Jurkat, Clone E6-1 (cell line): ENCODE measurements around the gene ATP1A2.
"Not testable (repeated sequence)": the region's sequence is repeated elsewhere in the genome, so short reads cannot be mapped to it uniquely, and the experiment has no call there.

Experiments used
- DNase-seq: peaks from one replicate; pipeline ENCODE4 v3.0.0-alpha.2; 2011; ENCODE audit warnings: low read depth, low spot score
- H3K4me3 ChIP-seq: 2 replicates; pipeline ENCODE4 v1.5.1; 2011; ENCODE audit warnings: mild to moderate bottlenecking, low read length, control low read depth, moderate library complexity

The ATP1A2 gene

DNA sequence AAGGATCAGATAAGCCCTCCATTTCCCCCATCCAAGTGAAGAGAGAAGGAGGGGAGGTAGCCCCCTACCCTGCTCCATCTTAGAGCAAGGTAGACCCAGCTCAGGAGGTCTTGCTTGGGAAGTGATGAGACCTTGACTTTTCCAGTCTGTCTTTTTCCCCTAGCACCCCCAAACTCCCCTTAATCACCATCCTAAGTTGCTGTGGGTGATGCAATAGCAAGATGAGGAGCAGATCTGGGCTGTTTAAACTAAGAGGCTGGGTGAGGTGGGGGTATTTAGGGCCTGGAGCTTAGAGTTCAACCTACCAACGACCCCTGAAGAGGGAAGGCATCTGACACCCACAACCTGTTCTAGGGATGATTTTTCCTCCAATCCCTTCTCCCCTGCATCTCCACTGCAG, 1.7 kb downstream of the ATP1A2 start:
- no peak for DNase-seq
- H3K4me3 ChIP-seq: no peak overlapping the region

DNA sequence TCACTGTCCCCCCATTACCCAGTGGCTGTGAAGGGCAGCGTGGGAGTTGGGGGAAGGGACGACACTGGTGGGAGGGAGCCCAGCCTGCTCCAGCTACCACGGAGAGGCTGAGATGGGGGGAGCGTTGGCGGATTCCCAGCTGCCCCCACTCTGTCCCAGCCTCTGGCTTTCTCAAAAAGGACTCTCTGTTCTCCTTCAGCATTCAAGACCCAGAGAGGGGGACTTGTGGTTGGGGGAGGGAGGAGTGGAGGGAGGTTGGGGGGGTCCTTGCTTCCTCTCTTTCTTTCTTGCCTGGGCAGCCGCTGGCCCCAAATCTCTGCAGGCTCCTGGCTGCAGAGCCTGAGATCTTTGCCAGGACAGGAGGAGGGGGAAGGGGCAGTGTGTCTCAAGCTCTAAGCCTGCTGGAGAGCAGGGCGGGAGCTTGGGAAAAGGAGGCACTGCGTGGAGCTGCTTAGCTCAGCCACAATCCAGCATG, 2.2 kb downstream of the ATP1A2 start:
- no peak for DNase-seq

DNA sequence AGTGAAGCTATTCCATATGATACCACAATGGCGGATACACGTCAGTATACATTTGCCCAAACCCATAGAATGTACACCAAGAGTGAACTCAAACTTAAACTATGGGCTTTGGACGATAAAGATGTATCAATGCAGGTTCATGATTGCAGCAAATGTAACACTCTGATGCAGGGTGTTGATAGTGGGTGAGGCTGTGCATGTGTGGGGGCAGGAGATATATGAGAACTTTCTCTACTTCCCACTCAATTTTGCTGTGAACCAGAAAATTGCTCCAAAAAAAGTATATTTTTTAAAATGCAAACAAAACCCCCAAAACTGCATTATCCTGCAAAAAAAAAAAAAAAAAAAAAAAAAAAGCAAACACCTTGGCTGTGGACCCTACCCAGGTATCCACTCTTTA, 3.4 kb downstream of the ATP1A2 start:
- H3K4me3 ChIP-seq: no peak overlapping the region
- no peak for DNase-seq

More for the DNA sequence above, 2.2 kb downstream of the ATP1A2 start:
- no peak overlapping the region for H3K4me3 ChIP-seq

DNA sequence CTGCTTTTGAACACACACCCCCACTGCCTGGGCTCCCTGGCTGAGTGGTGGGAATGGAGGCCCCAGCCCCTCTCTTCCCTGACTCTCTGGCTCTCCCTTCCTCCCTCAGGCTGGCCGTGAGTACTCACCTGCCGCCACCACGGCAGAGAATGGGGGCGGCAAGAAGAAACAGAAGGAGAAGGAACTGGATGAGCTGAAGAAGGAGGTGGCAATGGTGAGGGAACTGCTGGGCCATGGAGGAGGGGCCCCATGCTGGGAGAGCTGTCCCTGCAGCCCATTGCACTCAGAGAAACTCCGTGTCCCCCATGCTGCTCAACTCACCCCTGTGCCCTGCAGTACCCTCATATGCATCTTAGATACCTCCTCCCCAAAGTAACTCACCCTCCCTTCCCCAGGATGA, 5.2 kb downstream of the ATP1A2 start:
- H3K4me3 ChIP-seq: no peak overlapping the region
- no peak for DNase-seq

DNA sequence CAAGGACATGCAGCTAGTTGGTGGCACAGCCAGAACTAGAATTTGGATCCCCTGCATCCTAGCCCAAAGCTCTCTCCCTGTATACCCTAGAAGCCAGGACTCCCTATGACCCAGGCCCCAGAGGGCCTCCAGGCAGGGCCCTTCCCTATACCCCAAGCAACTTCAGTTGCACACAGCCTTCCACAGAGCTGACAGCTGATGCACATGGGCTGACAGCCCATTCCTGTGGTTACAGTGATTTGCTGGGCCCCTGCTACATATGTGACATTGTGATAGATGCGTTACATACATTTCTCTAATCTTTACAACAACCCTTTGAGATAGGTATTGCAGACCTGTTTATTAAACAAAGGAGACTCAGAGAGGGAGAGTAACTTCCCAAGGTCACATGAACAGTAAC, 5.8 kb downstream of the ATP1A2 start:
- H3K4me3 ChIP-seq: no peak overlapping the region
- DNase-seq: no peak

DNA sequence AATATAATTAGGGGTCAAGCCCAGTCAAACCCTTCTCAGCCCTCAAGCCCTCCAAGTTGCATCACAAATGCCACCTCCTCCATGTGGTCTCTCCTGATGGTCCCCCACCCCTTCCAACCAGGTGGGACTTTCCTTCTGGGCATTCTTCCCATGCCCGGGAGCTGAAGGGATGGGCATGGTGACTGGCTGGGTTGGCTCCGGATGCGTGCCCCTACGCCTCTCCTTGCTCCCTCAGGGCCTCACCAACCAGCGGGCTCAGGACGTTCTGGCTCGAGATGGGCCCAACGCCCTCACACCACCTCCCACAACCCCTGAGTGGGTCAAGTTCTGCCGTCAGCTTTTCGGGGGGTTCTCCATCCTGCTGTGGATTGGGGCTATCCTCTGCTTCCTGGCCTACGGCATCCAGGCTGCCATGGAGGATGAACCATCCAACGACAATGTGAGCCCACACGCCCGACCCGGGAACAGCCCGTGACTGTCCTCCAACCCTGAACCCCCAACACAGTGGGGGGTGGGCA, 7.5 kb downstream of the ATP1A2 start:
- no peak overlapping the region for H3K4me3 ChIP-seq
- DNase-seq: no peak

DNA sequence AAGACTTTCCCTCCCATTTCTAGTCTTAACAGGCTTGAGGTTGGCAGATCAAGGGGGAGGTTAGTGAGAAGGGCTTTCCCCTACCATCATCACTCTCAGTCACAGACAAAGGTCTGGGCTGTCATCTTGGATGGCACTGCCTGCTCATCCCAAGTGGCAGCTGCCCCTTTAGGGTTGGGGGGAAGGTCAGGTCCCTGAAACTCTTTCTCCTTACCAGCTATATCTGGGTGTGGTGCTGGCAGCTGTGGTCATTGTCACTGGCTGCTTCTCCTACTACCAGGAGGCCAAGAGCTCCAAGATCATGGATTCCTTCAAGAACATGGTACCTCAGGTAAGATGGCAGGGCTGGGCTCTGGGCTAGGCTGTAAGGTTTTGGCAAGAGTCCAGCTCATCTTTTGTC, 8.2 kb downstream of the ATP1A2 start:
- H3K4me3 ChIP-seq: no peak overlapping the region
- no peak for DNase-seq

DNA sequence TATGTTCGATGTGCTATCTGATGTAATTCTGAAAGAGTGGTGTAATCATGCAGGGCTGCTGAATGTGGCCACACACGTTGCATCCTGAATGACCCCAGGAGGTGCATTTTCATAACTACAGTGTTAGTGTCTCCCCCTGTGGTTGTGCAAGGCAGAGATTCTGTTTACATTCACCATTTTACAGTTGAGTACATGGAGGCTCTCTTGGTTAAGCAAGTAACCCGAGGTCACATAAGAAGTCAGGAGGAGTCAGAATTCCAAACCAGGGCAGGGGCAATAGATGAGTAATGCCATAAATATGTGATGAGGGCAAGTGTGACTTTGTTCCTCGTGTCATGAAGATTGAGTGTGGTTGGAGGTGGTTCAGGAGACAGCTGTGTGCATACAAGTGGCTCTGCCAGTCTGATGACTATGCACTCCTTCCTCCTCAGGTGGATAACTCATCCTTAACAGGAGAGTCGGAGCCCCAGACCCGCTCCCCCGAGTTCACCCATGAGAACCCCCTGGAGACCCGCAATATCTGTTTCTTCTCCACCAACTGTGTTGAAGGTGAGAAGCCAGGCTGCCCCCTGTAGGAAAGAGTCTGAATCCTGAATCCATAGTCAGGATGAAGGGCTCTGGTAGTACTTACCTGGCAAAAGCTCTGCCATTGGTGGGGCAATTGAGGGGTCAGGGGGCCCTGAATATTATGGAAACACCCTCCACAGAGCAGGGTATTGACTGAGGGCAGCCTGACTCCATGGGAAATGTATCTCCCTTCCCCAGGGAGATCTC, 9.3 kb downstream of the ATP1A2 start:
- DNase-seq: no peak
- no peak overlapping the region for H3K4me3 ChIP-seq

DNA sequence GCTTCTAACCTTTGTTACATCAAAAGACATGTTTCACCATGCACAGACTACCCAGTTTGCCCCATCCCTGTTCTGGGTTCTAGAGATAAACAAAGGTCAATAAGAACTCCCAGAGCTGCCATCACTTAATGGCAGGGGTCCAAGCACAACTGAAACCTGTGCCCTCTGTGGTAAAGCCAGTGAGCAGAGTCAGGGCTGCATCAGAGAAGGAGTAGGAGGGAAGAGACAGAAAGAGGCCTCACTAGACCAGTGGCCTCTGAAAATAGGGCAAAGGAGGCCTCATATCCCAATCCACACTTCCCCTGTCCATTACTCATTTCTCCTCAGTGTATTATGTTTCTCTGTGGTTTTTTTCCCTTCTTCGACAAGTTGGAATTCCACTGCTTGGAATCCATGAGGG, 10.2 kb downstream of the ATP1A2 start:
- H3K4me3 ChIP-seq: no peak overlapping the region
- no peak for DNase-seq

DNA sequence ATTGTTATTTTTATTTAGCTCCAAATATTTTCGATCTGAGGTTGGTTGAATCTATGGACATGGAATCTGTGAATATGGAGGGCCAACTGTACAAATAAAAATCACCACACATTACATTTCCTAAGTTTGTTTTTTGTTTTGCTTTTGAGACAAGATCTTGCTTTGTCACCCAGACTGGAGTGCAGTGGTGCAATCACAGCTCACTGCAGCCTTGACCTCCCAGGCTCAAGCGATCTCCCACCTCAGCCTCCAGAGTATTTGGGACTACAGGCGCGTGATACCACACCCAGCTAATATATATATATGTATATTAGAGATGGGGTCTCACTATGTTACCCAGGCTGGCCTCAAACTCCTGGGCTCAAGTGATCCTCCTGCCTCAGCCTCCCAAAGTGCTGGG, 10.8 kb downstream of the ATP1A2 start:
- H3K4me3 ChIP-seq, DNase-seq: not testable (repeated sequence)

DNA sequence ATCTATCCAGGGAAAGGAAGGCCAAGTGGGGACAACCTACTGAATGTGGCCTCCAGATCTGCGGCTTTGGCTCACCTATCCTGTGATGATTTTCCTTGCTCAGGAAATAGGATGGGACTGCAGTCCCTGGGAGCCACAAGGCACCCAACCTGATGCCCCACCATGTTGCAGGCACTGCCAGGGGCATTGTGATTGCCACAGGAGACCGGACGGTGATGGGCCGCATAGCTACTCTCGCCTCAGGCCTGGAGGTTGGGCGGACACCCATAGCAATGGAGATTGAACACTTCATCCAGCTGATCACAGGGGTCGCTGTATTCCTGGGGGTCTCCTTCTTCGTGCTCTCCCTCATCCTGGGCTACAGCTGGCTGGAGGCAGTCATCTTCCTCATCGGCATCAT, 11.8 kb downstream of the ATP1A2 start:
- H3K4me3 ChIP-seq: no peak overlapping the region
- no peak for DNase-seq

DNA sequence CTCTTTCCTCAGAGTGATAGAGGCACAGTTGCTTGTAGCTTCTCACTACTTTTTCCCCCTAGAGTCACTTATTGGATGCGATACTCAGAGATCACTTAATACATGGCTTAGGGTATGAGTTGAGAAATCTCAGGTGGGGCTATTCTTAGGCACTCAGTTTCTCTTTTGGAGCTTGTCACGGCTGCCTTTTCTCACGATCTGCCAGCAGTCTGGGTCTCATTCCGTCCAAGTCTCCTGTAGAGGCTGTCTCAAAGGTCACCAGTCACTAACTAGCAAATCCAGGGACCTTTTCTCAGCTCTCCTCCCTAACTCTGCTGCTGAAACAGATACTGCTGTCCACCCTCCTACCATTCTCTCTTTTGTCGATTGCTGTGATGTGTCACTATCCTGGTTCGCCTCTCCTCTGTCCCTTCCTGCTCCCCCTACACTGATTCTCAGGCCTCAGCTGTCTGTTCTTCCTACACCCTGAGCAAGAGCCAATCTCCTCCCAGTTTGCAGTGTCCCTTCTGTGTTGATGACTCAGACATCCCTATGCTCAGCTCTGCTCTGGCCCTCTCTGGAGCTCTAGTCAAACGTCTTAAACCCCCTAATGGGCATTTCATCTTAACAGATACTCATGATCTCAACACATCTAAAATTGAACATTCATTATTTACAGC, 12.4 kb downstream of the ATP1A2 start:
- H3K4me3 ChIP-seq: no peak overlapping the region
- DNase-seq: no peak

DNA sequence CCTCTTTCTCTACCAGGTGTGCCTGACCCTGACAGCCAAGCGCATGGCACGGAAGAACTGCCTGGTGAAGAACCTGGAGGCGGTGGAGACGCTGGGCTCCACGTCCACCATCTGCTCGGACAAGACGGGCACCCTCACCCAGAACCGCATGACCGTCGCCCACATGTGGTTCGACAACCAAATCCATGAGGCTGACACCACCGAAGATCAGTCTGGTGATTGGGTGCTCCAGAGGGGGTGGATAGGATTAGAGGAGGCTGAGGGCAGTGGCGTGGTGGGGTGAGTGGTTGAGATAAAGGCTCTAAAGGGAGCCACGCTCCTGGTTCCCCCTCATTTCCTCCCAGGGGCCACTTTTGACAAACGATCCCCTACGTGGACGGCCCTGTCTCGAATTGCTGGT, 13.1 kb downstream of the ATP1A2 start:
- H3K4me3 ChIP-seq: no peak overlapping the region
- no peak for DNase-seq

DNA sequence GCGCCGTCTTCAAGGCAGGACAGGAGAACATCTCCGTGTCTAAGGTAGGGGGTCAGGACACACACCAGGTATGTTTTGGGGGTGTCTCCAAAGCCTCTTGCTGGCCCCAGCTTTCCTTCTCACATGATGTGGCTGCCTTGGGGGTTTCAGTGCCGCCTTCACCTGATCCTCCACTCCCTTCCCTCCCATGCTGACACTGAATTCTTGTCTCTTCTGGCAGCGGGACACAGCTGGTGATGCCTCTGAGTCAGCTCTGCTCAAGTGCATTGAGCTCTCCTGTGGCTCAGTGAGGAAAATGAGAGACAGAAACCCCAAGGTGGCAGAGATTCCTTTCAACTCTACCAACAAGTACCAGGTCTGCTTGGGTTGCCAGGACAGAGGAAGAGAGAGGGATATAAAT, 13.5 kb downstream of the ATP1A2 start:
- no peak for DNase-seq
- no peak overlapping the region for H3K4me3 ChIP-seq

DNA sequence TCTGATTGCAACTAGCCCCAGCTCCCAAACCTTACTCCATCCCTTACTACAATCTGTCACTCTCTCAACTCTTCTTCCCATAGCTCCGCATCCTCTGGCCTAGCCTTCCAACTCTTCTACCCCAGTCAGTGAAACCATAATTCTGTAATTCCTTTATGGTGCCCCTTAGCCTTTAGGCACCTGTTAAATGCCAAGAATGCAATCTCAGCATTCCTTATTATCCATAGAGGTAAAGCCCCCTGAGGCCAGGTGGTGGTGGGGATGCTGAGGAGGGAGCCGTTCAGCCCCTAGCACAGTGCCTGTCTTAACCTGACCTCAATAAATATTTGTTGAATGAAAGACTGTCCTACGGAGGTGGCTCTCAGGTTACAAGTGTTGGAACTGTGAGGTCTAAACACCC, 14.0 kb downstream of the ATP1A2 start:
- DNase-seq: no peak
- no peak overlapping the region for H3K4me3 ChIP-seq

DNA sequence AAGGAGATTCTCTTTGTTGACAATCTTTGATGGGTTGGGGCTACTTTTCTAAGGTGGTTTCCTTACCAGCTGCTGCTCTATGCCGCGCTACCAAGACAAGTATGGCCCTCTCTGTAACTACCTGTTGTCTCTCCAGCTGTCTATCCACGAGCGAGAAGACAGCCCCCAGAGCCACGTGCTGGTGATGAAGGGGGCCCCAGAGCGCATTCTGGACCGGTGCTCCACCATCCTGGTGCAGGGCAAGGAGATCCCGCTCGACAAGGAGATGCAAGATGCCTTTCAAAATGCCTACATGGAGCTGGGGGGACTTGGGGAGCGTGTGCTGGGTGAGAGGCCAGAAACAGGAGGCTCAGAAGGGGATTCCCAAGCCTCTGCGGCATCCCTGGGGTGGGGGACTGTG, 14.4 kb downstream of the ATP1A2 start:
- DNase-seq: no peak
- no peak overlapping the region for H3K4me3 ChIP-seq

DNA sequence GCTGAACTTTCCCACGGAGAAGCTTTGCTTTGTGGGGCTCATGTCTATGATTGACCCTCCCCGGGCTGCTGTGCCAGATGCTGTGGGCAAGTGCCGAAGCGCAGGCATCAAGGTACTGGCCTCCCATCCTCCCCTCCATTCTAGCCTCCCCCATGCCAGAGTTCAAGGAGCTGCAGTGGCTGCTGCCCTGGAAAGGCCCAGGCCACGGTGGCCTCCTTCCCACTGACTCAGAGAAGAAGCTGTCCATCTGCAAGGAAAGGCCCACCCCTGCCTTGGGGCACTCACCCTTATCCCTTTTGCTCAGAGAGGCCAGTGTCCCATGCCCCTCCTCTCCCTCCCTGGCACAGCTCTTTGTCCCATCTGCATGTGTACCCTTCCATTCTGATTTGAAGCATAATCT, 14.9 kb downstream of the ATP1A2 start:
- DNase-seq: no peak
- H3K4me3 ChIP-seq: no peak overlapping the region

DNA sequence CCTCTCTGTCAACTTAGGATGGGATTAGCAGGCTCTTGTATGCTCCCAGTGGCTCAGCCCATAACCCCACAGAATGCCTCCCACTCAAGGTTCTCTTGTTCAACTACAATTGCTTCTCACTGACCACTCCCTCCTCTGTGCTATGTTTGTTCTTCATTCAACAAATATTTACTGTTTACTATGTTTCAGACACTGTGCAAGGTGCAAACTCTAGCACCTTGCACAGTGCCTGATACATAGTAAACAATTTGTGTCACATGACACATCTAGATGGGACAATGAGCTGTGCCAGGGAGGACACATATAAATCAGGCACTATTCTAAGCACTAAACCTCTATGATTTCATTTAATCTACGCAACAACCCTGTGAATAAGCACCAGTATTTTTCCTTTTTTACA, 15.4 kb downstream of the ATP1A2 start:
- no peak overlapping the region for H3K4me3 ChIP-seq
- no peak for DNase-seq

DNA sequence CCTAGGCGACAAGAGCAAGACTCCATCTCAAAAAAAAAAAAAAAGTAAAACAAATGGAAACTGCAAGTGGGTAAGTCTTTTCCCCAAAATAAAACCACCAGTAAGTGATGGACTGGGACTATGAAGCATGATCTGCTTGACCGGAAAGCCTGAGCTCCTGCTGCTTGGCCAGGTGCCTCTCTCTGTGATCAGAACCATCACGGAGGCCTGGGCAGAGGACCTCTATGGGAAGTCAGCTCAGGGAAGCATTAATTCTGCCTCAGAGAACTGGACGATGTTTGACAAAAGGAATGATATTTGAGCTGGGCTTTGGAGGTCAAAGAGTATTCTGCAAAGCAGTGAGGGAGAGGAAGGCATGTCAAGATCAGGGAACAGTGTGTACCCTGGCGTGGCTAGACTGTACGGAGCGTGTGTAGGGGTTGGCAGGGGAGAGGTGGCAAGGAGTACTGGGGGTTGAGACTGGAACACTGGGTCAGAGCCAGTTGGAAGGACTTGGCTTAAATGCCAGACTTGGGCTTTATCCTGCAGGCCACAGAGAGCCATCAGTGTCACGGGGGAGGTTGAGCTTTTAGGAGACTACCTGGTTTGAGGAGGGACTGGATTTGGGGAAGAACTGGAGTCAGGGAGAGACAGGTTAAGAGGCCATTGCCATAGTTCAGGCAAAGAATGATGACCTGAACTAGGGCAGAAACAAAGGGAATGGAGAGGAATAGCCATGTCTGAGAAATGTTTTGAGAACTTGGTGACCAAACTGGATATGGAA, 16.4 kb downstream of the ATP1A2 start:
- DNase-seq: no peak
- H3K4me3 ChIP-seq: no peak overlapping the region
